AG04449 (cell line): ENCODE data around the gene FGF14.
"Not testable (repeated sequence)": the region's sequence is repeated elsewhere in the genome, so short reads cannot be mapped to it uniquely, and the experiment has no call there.

Experiments used
- CTCF ChIA-PET: fragments of 350-600 bp; formaldehyde crosslinking; extraction: SDS; loops from one replicate; lab custom pipeline; 2021; ENCODE audit warnings: antibody characterized with exemption; lab: Yijun Ruan, JAX
- POLR2A ChIA-PET: fragments of 400-600, 350-600 bp; formaldehyde crosslinking; extraction: SDS; loops from one replicate; lab custom pipeline; 2020; ENCODE audit warnings: antibody characterized with exemption, inconsistent platforms; lab: Yijun Ruan, JAX
- DNase-seq: peaks from one replicate; pipeline ENCODE4 v3.0.0-alpha.2; 2010; ENCODE audit warnings: low read depth, low spot score
- H3K4me3 ChIP-seq: 2 replicates; pipeline ENCODE4 v1.5.1; 2011; ENCODE audit warnings: low read depth, mild to moderate bottlenecking, control low read depth, low read length
- TF ChIP-seq, protein P1 (sequence below): IDR thresholded peaks from one replicate; pipeline ENCODE4 v1.5.1; 2011; ENCODE audit warnings: mild to moderate bottlenecking, moderate library complexity, low read length, control low read depth, inconsistent platforms; ENCODE audit not compliant: insufficient read depth; ENCODE audit errors: missing control alignments

The FGF14 gene

DNA sequence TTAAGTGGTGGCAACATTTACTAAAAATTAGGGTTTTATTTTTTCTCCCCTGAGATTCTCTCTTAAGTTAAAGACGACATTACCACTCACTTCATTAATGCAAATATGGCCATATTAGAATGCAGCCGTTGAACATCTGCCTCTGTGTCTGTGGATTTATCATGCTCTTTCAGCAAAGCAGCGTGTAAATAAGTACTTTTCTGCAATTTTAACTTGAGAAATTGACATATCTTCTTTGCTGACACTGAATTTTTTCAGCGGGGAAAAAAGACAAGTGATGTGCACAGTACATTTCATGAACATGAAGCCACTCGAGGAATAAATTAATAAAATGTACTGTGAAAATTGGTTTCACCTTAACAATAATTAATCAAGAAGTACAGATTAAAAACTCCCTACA lies 543.0 kb downstream of the FGF14 start:
- H3K4me3 ChIP-seq, result no peak overlapping the region
- POLR2A ChIA-PET, result no interaction called here
- CTCF ChIA-PET, result no interaction called here
- DNase-seq, result no peak
- TF ChIP-seq, protein P1, sequence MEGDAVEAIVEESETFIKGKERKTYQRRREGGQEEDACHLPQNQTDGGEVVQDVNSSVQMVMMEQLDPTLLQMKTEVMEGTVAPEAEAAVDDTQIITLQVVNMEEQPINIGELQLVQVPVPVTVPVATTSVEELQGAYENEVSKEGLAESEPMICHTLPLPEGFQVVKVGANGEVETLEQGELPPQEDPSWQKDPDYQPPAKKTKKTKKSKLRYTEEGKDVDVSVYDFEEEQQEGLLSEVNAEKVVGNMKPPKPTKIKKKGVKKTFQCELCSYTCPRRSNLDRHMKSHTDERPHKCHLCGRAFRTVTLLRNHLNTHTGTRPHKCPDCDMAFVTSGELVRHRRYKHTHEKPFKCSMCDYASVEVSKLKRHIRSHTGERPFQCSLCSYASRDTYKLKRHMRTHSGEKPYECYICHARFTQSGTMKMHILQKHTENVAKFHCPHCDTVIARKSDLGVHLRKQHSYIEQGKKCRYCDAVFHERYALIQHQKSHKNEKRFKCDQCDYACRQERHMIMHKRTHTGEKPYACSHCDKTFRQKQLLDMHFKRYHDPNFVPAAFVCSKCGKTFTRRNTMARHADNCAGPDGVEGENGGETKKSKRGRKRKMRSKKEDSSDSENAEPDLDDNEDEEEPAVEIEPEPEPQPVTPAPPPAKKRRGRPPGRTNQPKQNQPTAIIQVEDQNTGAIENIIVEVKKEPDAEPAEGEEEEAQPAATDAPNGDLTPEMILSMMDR, result no peak

- TF ChIP-seq, protein P1, result no peak
- CTCF ChIA-PET, result no interaction called here
Measured at GRCh38 chr13:101846701-101847100, 555.1 kb downstream of the FGF14 start.

GRCh38 chr13:101846249-101846648 lies 555.6 kb downstream of the FGF14 start:
- ChIA-PET CTCF (no interaction called here), POLR2A (no interaction called here)
- no peak for DNase-seq
- TF ChIP-seq, protein P1, result no peak
- no peak overlapping the region for H3K4me3 ChIP-seq

More at GRCh38 chr13:101846701-101847100, 555.1 kb downstream of the FGF14 start:
- DNase-seq, result no peak
- POLR2A ChIA-PET, result no interaction called here
- H3K4me3 ChIP-seq, result no peak overlapping the region

GRCh38 chr13:101845245-101846020 lies 556.4 kb downstream of the FGF14 start:
- no peak overlapping the region for H3K4me3 ChIP-seq
- ChIA-PET CTCF (no interaction called here), POLR2A (no interaction called here)
- TF ChIP-seq, protein P1, result no peak
- DNase-seq, result no peak

GRCh38 chr13:101841698-101842097 lies 560.1 kb downstream of the FGF14 start:
- POLR2A ChIA-PET, result no interaction called here
- CTCF ChIA-PET, result no interaction called here
- no peak overlapping the region for H3K4me3 ChIP-seq
- TF ChIP-seq, protein P1, result no peak
- DNase-seq, result no peak

- CTCF ChIA-PET, result no interaction called here
- TF ChIP-seq, protein P1, result no peak
- H3K4me3 ChIP-seq, result no peak overlapping the region
- POLR2A ChIA-PET, result no interaction called here
- peak; percentile 9 for DNase-seq
Measured at GRCh38 chr13:101838323-101838722, 563.5 kb downstream of the FGF14 start.

GRCh38 chr13:101837778-101838177 lies 564.1 kb downstream of the FGF14 start:
- DNase-seq, CTCF ChIA-PET, H3K4me3 ChIP-seq, POLR2A ChIA-PET: not testable (repeated sequence)
